HG03135 (cell line): Measurements from ENCODE around the gene TRPM2.

Experiments
- ATAC-seq: cut with Tn5 transposase; IDR thresholded peaks from one replicate; pipeline ENCODE4 v1.9.1; 2021; ENCODE audit warnings: mild to moderate bottlenecking, moderate library complexity; ENCODE audit not compliant: unreplicated experiment

The TRPM2 gene

DNA sequence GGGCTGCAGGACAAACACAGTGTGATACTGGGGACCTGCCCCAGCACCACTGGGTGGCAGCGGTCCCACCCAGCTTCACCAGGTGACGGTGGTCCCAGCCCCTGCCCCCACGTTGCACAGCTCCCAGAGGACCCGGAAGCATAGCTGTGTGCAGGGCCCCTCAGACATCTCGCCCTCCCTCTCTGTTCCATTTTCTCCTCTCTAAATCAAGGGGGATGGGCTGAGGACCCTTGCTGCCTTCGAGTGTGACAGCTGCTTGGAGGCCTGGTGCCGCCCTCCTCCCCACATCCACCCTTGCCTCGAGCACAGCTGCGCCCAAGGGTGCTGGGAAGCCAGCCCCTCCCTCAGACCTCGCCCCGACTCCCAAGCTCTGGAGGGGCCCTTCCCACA, 85.8 kb downstream of the TRPM2 start:
- ATAC-seq: no peak

DNA sequence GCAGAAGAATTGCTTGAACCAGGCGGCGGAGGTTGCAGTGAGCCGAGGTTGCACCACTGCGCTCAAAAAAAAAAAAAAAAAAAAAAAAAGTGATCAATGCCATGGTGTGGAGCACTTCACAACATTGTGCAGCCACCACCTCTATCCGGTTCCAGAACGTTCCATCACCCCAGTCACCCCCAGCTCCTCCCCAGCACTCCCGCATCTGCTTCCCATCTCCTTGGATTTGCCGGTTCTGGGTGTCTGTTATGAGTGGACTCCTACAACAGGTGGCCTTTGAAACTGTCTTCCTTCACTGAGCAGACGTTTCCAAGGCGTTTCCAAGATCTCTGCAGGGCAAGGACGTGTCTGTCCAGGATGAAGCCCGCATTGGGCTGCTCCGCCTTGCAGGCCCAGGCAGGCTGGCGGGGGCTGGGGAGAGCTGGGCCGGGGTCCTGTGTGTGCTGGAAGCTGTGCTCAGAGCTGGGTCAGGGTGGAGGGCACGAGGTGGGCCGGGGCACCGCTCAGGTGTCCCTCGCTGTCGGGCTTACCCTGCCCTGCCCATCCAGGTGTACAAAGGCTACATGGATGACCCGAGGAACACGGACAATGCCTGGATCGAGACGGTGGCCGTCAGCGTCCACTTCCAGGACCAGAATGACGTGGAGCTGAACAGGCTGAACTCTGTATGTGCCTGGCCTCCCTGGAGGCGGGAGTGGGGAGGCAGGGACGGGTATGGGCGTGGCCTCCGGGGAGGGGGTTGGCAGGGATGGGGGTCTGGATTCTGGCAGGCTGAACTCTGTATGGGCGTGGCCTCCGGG, 87.0 kb downstream of the TRPM2 start:
- ATAC-seq: no peak

GRCh38 chr21:44441041-44441400, 87.6 kb downstream of the TRPM2 start:
- ATAC-seq: no peak

DNA sequence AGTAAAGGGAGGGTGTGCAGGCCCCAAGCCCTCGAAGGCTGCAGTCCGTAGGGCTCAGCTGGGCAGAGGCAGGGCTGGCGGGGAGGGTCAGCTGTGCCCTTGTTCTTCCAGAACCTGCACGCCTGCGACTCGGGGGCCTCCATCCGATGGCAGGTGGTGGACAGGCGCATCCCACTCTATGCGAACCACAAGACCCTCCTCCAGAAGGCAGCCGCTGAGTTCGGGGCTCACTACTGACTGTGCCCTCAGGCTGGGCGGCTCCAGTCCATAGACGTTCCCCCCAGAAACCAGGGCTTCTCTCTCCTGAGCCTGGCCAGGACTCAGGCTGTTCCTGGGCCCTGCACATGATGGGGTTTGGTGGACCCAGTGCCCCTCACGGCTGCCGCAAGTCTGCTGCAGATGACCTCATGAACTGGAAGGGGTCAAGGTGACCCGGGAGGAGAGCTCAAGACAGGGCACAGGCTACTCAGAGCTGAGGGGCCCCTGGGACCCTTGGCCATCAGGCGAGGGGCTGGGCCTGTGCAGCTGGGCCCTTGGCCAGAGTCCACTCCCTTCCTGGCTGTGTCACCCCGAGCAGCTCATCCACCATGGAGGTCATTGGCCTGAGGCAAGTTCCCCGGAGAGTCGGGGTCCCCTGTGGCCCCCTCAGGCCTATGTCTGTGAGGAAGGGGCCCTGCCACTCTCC, 88.3 kb downstream of the TRPM2 start:
- ATAC-seq: no peak

DNA sequence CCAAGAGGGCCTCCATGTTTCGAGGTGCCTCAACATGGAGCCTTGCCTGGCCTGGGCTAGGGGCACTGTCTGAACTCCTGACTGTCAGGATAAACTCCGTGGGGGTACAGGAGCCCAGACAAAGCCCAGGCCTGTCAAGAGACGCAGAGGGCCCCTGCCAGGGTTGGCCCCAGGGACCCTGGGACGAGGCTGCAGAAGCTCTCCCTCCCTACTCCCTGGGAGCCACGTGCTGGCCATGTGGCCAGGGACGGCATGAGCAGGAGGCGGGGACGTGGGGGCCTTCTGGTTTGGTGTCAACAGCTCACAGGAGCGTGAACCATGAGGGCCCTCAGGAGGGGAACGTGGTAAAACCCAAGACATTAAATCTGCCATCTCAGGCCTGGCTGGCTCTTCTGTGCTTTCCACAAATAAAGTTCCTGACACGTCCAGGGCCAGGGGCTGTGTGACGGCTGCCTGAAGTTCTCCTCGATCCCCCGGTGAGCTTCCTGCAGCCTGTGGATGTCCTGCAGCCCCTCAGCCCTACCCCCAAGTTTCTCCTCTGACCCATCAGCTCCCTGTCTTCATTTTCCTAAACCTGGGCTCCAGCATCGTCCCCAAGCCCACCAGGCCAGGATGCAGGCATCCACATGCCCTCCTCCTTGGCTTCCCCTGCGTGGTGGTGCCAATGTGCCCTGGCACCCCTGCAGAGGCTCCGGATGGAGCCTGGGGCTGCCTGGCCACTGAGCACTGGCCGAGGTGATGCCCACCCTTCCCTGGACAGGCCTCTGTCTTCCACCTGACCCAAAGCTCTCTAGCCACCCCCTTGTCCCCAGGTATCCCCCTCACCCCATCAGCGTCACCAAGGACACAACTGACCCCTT, 89.1 kb downstream of the TRPM2 start:
- ATAC-seq: no peak

GRCh38 chr21:44443291-44443890, 90.0 kb downstream of the TRPM2 start:
- ATAC-seq: no peak

GRCh38 chr21:44443891-44444285, 90.5 kb downstream of the TRPM2 start:
- no peak for ATAC-seq

DNA sequence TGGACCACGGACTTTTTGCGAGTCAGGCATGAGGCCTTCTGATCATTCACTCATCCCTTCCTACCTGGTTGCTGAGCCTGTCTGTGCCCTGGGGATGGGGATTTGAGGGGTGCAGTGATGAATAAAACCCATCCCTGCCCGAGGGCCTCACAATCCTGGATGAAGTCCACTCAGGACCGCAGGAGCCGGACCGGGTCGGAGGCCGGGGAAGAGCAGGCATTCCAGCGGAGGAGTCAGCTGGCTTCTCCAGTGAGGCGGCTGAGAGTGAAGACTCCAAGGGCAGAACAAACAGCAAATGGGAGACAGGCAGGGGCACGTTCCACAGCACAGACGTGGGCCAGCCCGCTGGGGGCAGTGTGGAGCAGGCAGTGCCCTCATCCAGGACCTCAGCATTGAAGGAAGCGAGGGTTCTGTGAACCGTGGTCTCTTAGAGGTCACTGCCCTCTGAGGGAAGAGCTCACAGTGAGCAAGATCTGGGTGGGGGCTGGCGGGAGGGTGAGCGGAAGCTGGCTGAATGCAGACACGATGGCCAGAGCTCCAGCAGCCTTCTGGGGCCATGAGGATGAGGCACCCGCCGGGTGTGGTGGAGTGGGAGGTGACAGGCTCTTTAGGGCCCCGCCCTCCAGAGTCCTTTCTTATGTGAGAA, 91.0 kb downstream of the TRPM2 start:
- no peak for ATAC-seq

DNA sequence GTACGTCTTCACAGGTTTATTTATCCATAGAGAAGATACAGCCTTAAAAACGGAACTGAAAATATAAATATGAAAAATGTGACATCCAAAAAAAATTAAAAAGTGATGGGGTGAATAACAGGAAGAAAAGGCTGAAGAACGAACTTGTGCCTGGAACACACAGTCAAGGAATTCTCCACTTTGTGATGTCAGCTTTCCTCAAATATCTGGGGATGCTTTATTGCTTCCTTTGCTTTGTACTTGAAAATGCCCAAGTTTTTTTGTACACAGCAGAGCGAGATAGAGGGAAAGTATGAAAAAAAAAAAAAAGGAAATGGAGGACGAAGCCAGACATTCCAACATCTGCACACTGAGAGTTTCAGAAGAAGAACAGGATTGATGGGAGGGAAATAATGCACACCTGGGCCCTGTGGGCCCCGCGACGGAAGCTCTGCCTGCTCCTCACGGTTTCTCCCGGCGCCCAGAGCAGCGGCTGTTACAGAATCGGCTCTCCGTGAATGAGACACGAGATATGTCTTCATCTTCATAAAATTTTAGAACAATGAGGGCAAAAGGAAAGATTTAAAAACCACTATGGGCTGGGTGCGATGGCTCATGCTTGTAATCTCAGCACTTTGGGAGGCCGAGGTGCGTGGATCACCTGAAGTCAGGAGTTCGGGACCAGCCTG, 91.9 kb downstream of the TRPM2 start:
- no peak for ATAC-seq

DNA sequence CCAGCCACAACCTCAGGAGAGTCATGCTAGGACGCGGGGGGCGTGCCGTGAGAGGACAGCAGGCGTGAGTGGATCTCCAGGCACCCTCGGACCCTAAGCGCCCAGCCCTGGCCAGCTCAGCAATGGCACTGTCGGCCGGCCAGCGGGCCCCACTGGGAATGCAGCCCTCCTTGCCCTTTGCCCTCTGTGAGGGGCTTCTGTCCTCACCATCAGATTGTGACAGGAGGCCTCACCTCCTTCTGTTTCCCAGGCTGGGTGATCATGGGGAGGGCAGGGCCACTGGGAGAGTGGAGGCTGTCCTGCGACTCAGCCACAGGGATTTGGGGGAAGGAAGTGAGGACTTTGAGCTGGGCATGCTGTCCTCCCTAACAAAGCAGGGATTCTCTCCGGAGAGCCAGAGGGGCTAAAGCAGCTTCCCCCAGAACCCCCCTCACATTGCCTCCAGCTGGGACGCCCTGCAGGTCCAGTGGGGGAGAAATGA, 95.3 kb downstream of the TRPM2 start:
- ATAC-seq: no peak

DNA sequence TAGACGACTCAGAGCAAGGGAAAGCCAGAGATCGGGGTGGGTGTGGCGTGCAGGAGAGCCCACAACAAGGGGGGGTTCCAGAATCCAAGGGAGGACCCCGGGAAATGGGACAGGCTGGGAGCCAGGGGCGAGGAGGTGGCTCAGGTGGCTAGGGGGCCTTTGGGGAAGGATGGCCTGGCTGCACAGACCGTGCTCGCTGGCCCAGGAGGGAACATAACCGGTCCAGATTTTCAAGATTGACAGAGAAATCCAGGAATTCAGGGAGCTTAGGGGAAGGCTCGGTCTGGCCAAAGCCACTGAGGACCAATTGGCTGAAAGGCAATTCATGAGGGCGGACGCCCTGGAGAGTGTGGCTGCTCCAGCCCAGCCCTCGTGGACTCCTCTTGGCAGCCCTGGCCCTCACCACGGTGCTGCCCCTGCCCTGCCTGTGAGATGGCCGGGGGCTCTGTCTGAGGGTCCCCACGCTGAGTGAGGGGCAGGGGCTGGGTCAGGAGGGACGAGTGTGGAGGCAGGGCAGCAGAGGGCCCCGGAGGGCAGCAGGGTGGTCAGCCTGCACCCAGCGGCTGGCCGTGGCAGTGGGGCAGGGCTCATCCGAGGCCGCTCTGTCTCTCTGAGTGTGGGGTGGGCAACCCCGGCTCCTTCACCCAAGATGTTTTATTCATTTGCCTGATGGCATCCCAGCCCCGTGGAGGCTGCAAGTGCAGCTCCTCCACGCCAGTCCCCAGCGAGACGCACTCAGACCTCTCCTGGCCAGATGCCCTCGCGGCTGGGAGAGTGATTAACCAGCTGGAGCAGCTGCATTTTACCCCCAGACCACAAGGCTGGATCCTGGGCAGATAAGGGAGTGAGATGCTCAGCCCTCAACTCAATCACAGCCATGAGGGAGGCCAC, 96.3 kb downstream of the TRPM2 start:
- ATAC-seq: no peak

- no peak for ATAC-seq
These were observed 97.0 kb downstream of the TRPM2 start for GRCh38 chr21:44450402-44450801.

- no peak for ATAC-seq
These were observed 97.6 kb downstream of the TRPM2 start for GRCh38 chr21:44450999-44451398.

DNA sequence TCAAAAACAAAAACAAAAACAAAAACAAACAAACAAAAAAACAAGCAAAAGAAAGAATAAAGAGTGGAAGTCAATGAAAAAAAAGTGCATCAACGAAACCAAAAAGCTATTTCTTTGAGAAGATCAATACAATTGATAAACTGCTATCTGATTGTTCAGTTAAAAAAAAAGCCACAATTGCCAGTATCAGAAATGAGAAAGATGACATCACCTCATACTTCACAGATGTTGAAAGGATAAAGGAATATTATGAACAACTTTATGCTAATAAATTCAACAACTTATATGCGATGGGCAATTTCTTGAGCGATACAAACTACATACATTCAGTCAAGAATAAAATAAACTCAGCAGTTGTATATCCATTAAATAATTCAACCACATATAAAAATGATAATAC, 99.7 kb downstream of the TRPM2 start:
- no peak for ATAC-seq

- ATAC-seq: no peak
These were observed 100.6 kb downstream of the TRPM2 start for GRCh38 chr21:44454058-44454457.

DNA sequence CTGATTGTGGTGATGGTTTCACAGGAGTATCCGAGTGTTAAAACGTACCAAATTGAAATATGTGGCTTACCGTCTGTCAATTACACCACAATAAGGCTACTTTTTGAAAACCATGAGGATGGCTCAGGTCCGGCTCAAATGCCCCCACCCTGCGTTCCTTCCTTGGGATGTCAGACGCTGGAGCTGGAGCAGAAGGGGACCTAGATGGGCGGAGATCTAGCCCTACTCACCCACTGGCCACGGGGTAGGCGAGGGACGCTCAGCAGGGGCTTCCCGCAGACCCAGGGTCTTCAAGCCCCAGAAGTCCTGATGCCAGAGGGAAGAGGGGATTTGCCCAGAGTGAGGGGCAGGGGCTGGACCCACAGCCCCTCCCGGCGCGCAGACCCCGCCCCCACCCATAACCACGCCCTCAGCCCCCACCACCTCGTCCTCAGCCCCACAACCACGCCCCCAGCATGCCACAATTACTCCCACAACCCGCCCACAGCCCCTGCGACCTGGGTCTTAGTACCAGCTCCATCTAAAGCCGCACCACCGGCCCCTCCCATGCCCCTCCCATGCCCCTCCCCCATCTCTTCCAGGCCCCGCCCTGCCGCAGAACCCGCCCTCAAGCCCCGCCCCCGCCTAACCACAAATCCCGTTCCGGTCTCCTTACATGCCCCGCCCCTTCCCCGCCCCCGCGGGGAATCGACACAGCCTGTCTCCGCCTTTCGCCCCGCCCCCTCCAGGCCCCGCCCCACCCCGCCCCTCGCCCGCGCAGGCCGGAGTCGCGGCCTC, 101.5 kb downstream of the TRPM2 start, which contains the start of gene LRRC3:
LRRC3 (plus strand) TSS at position 764 of the 777 bp plus-strand sequence. CDS start 1,135 bp downstream, outside the sequence.
- no peak for ATAC-seq

GRCh38 chr21:44455524-44456213, 102.2 kb downstream of the TRPM2 start:
- ATAC-seq: no peak
